HG03460 (cell line): ENCODE measurements around the gene HCN2.
A peak's percentile ranks its signal among the peaks of the same experiment; 100 is the strongest.

Experiments used
- ATAC-seq: cut with Tn5 transposase; IDR thresholded peaks from one replicate; pipeline ENCODE4 v1.9.1; 2021; ENCODE audit not compliant: unreplicated experiment

The HCN2 gene

GRCh38 chr19:650121-650520, 60.4 kb downstream of the HCN2 start:
- no peak for ATAC-seq

GRCh38 chr19:651114-651818, 61.6 kb downstream of the HCN2 start:
- ATAC-seq, result no peak

- ATAC-seq, result no peak
These were observed 62.3 kb downstream of the HCN2 start for GRCh38 chr19:651991-652390.

- no peak for ATAC-seq
These were observed 63.0 kb downstream of the HCN2 start for GRCh38 chr19:652467-653389.

GRCh38 chr19:653425-653824, 63.7 kb downstream of the HCN2 start:
- no peak for ATAC-seq

GRCh38 chr19:655691-656090, 66.0 kb downstream of the HCN2 start:
- ATAC-seq, result no peak

- ATAC-seq, result no peak
These were observed 67.3 kb downstream of the HCN2 start for GRCh38 chr19:656751-657559.

- no peak for ATAC-seq
These were observed 67.9 kb downstream of the HCN2 start for GRCh38 chr19:657611-658010.

- no peak for ATAC-seq
These were observed 68.6 kb downstream of the HCN2 start for GRCh38 chr19:658059-658839.

- ATAC-seq, result no peak
These were observed 69.5 kb downstream of the HCN2 start for GRCh38 chr19:658916-659839.

- no peak for ATAC-seq
These were observed 71.2 kb downstream of the HCN2 start for GRCh38 chr19:660793-661426.

- no peak for ATAC-seq
These were observed 71.9 kb downstream of the HCN2 start for GRCh38 chr19:661427-662196.

- peak; percentile 3 for ATAC-seq
These were observed 72.7 kb downstream of the HCN2 start for GRCh38 chr19:662207-662961.

- peak; percentile 56 for ATAC-seq
These were observed 73.4 kb downstream of the HCN2 start, which contains the start of gene RNF126 for GRCh38 chr19:662962-663681. Gene RNF126 (minus strand): TSS chr19:663214. CDS start chr19:663121, 93 bp downstream.

- no peak for ATAC-seq
These were observed 74.0 kb downstream of the HCN2 start for GRCh38 chr19:663682-664117.

GRCh38 chr19:664913-665443, 75.3 kb downstream of the HCN2 start:
- ATAC-seq, result no peak
